Panc1 (cell line): ENCODE results near the gene FOXO1. TPM values are rescaled to one million over a fixed set of nuclear protein-coding genes. Genes with fewer than 3 reads are reported as not detected.

Source experiments
- ATAC-seq: fragments of 200-7000 bp; cut with Tn5 transposase; 2 replicates; pipeline ENCODE4 v1.9.1; 2020; ENCODE audit warnings: mild to moderate bottlenecking, moderate library complexity
- BruUV-seq: library from RNA; stranded (reverse); fragments of 400-500 nt; replicated peaks from 2 replicates; lab custom pipeline; 2021; lab: Mats Ljungman, UMichigan
- CTCF ChIA-PET: fragments of 300-600 bp; sonication (Branson Sonifier 250); formaldehyde crosslinking; loops from one replicate; lab custom pipeline; 2022; ENCODE audit warnings: antibody characterized with exemption; lab: Charles Lee
- POLR2A ChIA-PET: fragments of 300-600 bp; sonication (Branson Sonifier 250); formaldehyde crosslinking; loops from one replicate; lab custom pipeline; 2022; ENCODE audit warnings: antibody characterized with exemption; lab: Charles Lee
- DNase-seq: peaks from one replicate; pipeline ENCODE4 v3.0.0-alpha.2; 2010; ENCODE audit warnings: low read depth, low spot score
- H3K27ac ChIP-seq: 2 replicates; pipeline ENCODE4 v1.5.1; 2011; ENCODE audit warnings: mild to moderate bottlenecking, low read length, inconsistent platforms
- H3K27me3 ChIP-seq: fragments of 200-500 bp; sonication (Bioruptor generic); 2 replicates; pipeline ENCODE4 v1.6.0; 2014; ENCODE audit warnings: low read length, inconsistent platforms; ENCODE audit not compliant: control insufficient read depth, insufficient read depth
- H3K36me3 ChIP-seq: fragments of 200-500 bp; sonication (Bioruptor generic); 2 replicates; pipeline ENCODE4 v1.5.1; 2014; ENCODE audit warnings: inconsistent platforms, mild to moderate bottlenecking, low read length, moderate library complexity; ENCODE audit not compliant: control insufficient read depth, insufficient read depth
- H3K4me1 ChIP-seq: 2 replicates; pipeline ENCODE4 v1.5.1; 2011; ENCODE audit warnings: inconsistent platforms, mild to moderate bottlenecking, low read length, moderate library complexity; ENCODE audit not compliant: control insufficient read depth, insufficient read depth
- H3K4me3 ChIP-seq, 2 experiments: 2 replicates each; pipeline ENCODE4 v1.5.1; 2011 to 2012; ENCODE audit warnings: low read depth in 2 of 2, low read length in 2 of 2, mild to moderate bottlenecking in 2 of 2, inconsistent platforms in 1 of 2, moderate library complexity in 1 of 2
- H3K9me3 ChIP-seq: fragments of 200-500 bp; sonication (Bioruptor generic); 2 replicates; pipeline ENCODE4 v1.5.1; 2014; ENCODE audit warnings: low read depth, mild to moderate bottlenecking, inconsistent platforms, low read length, moderate library complexity; ENCODE audit not compliant: control insufficient read depth, insufficient read depth
- POLR2AphosphoS5 ChIP-seq: IDR thresholded peaks from 2 replicates; pipeline ENCODE4 v1.6.1; 2012; ENCODE audit warnings: mild to moderate bottlenecking, low read depth, low read length, moderate library complexity
- SIN3A ChIP-seq: IDR thresholded peaks from 2 replicates; pipeline ENCODE4 v1.6.1; 2012; ENCODE audit warnings: low read depth, mild to moderate bottlenecking, low read length, moderate library complexity, borderline replicate concordance; ENCODE audit not compliant: insufficient read depth
- TCF7L2 ChIP-seq: IDR thresholded peaks from 2 replicates; pipeline ENCODE4 v1.6.1; 2011; ENCODE audit warnings: mild to moderate bottlenecking, low read depth, low read length, inconsistent platforms
- in situ Hi-C: cut with HindIII; loops from 2 replicates; pipeline ENCODE4 v1.10.0; 2016; ENCODE audit warnings: low sequenced_read_pairs, low pct_unique_long_range_greater_than_20kb
- intact Hi-C: fragments of 100-400 bp; cut with micrococcal nuclease; formaldehyde crosslinking; loops from one replicate; pipeline ENCODE4 v1.10.0; 2022; ENCODE audit not compliant: unreplicated experiment
- total RNA-seq: library from RNA; stranded (reverse); gene quantifications from one replicate; pipeline ENCODE4 v1.2.1, GENCODE V29; 2021; ENCODE audit not compliant: unreplicated experiment
- TF ChIP-seq, protein P1 (sequence below): fragments of 450-650 bp; IDR thresholded peaks from 2 replicates; pipeline ENCODE4 v1.5.1; 2017; ENCODE audit warnings: mild to moderate bottlenecking
- TF ChIP-seq, protein P2 (sequence below), 2 experiments: IDR thresholded peaks; 2 replicates each; pipeline ENCODE4 v1.6.1; 2011 to 2012; ENCODE audit warnings: low read depth in 2 of 2, control low read depth in 1 of 2, low read length in 1 of 2, mild to moderate bottlenecking in 1 of 2, moderate library complexity in 1 of 2; ENCODE audit not compliant: insufficient read depth in 1 of 2

FOXO1 gene
- total RNA-seq, 1 experiment from 2014 or later: 2.1 TPM

DNA sequence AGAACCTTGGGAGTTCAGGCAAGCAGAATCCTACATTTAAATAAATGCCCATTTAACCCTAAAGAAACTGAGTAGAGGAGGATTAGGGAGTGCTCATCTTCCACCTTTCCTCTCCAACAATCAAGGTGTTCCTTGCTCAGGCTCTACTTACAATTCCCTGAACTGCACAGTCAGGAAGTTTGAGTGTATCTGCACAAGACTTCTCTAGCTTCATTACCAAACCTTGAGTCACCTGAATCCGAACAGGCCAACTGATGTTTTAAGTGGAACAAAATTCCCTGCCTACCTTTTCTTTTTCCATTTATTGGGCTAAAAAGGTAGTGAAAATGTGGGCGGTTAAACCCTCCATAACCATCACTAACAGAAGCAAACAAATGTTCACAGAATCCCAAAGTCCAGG, 78.3 kb downstream of the FOXO1 start:
- intact Hi-C loops (no loop called here), in situ Hi-C loops (no loop called here)
- Histone ChIP-seq H3K4me3 (no peak overlapping the region), H3K27me3 (no peaks in the 10 kb centered on the region), H3K27ac (no peak overlapping the region), H3K9me3 (no peaks in the 10 kb centered on the region), H3K4me1 (no peaks in the 10 kb centered on the region), H3K36me3 (no peaks in the 10 kb centered on the region)
- TF ChIP-seq, protein P1, sequence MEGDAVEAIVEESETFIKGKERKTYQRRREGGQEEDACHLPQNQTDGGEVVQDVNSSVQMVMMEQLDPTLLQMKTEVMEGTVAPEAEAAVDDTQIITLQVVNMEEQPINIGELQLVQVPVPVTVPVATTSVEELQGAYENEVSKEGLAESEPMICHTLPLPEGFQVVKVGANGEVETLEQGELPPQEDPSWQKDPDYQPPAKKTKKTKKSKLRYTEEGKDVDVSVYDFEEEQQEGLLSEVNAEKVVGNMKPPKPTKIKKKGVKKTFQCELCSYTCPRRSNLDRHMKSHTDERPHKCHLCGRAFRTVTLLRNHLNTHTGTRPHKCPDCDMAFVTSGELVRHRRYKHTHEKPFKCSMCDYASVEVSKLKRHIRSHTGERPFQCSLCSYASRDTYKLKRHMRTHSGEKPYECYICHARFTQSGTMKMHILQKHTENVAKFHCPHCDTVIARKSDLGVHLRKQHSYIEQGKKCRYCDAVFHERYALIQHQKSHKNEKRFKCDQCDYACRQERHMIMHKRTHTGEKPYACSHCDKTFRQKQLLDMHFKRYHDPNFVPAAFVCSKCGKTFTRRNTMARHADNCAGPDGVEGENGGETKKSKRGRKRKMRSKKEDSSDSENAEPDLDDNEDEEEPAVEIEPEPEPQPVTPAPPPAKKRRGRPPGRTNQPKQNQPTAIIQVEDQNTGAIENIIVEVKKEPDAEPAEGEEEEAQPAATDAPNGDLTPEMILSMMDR: no peak
- no peak for TF ChIP-seq SIN3A
- ChIA-PET POLR2A (no interaction called here), CTCF (no interaction called here)
- DNase-seq (no peak), ATAC-seq (no peak)
- BruUV-seq: no TSS peak

GRCh38 chr13:40586886-40587565, 79.4 kb downstream of the FOXO1 start:
- no peak for ATAC-seq
- ChIA-PET CTCF (no interaction called here), POLR2A (no interaction called here)
- no peaks in the 10 kb centered on the region for H3K36me3 ChIP-seq
- intact Hi-C loops: no loop called here
- in situ Hi-C loops: no loop called here
- no peak for DNase-seq
- no peaks in the 10 kb centered on the region for H3K27me3 ChIP-seq
- TF ChIP-seq, protein P1: no peak
- TF ChIP-seq, protein P2, sequence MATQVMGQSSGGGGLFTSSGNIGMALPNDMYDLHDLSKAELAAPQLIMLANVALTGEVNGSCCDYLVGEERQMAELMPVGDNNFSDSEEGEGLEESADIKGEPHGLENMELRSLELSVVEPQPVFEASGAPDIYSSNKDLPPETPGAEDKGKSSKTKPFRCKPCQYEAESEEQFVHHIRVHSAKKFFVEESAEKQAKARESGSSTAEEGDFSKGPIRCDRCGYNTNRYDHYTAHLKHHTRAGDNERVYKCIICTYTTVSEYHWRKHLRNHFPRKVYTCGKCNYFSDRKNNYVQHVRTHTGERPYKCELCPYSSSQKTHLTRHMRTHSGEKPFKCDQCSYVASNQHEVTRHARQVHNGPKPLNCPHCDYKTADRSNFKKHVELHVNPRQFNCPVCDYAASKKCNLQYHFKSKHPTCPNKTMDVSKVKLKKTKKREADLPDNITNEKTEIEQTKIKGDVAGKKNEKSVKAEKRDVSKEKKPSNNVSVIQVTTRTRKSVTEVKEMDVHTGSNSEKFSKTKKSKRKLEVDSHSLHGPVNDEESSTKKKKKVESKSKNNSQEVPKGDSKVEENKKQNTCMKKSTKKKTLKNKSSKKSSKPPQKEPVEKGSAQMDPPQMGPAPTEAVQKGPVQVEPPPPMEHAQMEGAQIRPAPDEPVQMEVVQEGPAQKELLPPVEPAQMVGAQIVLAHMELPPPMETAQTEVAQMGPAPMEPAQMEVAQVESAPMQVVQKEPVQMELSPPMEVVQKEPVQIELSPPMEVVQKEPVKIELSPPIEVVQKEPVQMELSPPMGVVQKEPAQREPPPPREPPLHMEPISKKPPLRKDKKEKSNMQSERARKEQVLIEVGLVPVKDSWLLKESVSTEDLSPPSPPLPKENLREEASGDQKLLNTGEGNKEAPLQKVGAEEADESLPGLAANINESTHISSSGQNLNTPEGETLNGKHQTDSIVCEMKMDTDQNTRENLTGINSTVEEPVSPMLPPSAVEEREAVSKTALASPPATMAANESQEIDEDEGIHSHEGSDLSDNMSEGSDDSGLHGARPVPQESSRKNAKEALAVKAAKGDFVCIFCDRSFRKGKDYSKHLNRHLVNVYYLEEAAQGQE (IDR thresholded peaks at IDR 0.05; ENCODE audit: insufficient read depth in 1 of 2, low read depth in 2 of 2, low read length in 1 of 2): no peak
- TF ChIP-seq POLR2AphosphoS5 (no peak), SIN3A (no peak), TCF7L2 (no peak)
- H3K4me1 ChIP-seq: no peaks in the 10 kb centered on the region
- no peaks in the 10 kb centered on the region for H3K9me3 ChIP-seq
- no TSS peak for BruUV-seq
- H3K27ac ChIP-seq: no peak overlapping the region
- no peak overlapping the region for H3K4me3 ChIP-seq
